SKM-1 treated with dmso at 0.1 percent for 144 hours (cell line): ENCODE data around the gene THBS4.

ENCODE experiments used
- DNase-seq: peaks from one replicate; lab custom pipeline; 2025; ENCODE audit not compliant: unreplicated experiment; lab: John Stamatoyannopoulos, UW

The THBS4 gene

GRCh38 chr5:80034962-80035821 lies at the start of gene THBS4:
THBS4 (plus strand) TSS chr5:80035348; CDS start chr5:80035538, 190 bp downstream.
- no peak for DNase-seq

DNA sequence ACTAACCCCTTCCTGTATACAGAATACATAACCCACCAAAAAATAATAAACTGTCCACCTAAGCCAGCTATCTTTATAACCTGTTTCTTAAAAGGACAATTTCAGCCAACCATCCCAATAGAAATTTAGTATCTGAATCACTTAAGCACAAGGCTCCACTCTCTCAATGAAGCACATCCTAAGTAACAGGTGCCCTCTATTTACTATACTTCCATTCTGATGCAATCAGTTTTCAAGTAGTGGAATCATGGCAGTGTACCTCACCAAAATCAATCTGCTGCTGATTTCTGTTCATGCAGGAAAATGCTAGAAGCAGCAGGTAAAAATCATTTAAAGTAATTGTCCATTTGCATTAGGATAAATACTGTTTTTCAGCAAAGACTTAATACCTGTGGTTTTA lies 48.9 kb upstream of the THBS4 start:
- no peak for DNase-seq

DNA sequence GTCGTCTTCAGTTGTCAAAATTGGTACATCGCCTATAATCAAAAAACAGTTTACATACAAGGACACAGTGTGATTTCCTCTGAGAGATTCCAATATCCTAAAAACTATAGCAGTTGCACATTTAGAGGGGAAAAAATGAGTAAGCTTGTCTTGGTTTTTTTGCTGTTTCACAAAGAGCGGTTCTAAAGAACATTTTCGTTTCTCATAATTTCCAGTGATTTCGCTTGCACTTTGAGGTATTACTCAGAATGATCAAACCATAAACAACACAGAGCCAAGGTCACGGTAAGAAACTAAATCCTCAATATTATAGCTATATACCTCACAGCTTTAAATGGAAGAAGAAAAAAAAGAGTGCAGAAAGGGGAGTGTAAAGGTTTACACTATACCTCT lies 44.9 kb upstream of the THBS4 start:
- DNase-seq = no peak

GRCh38 chr5:79990598-79991507 lies 44.3 kb upstream of the THBS4 start, which contains the start of gene MTX3:
MTX3 (minus strand) TSS chr5:79991262; CDS start chr5:79991238, 24 bp downstream.
- peak; percentile 72 for DNase-seq

DNA sequence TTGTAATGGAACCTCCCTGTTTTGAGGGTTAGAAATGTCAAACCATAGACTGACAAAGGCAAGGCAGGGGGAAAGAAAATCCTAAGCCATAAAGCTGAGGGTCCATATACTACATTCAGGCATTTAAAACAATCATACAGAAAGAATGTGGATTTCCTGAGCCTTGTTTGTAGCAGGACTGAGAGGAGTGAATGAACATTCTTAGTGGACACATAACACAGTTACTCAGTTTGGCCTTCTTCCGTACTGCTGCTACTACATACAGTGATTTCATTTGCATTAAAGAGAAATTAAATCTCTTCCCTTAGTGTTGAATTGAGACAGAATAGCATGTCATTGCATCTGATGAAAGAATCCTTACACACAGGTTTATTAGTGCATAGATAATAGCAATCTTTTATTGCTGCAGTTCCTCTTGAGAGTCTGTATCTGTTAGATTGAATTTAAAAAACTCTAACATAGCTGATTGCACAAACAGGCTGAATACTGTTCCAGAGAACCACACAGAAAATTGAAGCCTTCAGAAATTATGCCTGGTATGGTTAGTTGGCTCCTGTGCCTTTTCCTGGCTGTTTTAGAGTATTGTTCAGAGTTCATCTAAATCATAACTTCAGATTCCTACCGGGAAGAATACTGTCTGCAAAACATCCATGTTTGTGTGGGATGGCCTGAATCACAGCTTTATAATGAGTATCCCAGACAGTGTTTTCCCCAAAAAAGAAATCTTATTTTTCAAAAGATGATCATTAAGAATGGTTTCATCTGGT lies 42.1 kb upstream of the THBS4 start:
- DNase-seq = no peak

GRCh38 chr5:79999722-80000121 lies 35.4 kb upstream of the THBS4 start:
- no peak for DNase-seq

DNA sequence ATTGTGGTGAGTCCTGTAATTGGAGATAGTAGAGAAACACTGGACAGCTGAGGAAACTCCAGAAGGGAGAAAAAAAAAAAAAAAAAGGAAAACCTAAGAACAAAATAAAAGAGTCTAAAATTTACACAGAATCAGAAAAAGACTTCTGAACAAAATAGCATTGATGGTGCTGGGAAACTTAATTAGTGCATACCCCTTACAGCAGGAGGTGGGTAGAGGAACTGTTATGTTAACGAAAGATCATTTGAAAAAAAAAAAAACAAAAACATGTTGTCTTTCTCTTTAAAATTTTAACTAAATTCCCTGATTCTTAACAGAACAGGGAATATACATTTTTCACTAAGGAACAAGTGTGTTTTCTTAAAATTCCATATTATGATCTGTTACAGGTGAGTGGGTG lies 32.5 kb upstream of the THBS4 start:
- no peak for DNase-seq

DNA sequence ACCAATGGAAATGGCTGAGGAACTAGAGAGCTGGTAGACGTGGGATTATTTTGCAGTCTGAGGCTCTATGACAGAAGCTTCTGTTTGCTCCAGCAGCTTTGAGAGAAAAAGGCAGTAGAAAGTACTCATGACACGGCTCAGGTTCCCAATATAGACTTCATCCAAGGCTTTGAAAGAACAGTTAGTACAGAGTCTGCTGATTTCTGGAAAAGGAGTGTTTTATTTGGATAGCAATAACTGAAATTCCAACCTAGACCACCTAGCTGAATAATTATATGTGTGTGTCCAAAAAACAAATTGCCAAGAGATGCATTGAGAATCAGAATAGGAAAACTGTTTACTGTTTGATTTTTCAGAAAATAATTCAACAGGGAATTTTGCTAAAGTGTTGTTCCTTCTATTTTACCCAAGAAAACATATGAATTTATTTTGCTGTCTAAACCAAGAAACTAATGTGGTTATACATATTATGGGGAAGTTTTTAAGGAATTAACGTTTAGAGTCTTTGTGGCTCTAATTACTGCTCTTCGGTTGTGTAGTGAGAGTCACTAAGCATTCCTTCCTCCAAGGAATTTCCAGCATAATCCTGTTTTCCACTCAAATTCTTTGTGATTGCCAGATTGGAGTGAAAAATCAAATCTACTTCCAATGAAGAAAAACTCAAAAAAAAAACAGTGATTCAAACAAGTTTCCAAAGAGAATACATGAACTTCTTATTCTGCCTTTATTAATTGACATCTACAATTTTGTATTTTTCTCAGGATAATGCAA lies 26.0 kb upstream of the THBS4 start:
- DNase-seq = no peak

GRCh38 chr5:80010754-80011392 lies 24.3 kb upstream of the THBS4 start:
- DNase-seq = no peak

DNA sequence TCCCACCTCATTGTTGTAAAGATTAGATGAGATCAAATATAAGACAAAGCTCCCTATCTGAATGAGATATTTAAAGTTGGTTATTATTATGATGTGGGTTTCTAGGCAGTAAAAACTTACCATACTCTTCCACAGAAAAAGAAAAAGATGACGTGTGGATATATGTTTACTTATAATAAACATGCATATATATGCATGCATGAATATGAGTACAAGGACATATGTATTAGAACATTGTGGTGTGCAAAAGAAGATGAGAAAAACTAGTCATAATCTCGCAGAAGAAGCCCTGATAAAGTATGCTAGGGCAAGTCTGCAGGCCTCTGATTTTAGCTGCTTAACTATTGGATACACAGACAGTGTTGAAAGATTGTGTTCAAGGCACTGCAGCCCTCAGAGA lies 10.1 kb upstream of the THBS4 start:
- DNase-seq = no peak

DNA sequence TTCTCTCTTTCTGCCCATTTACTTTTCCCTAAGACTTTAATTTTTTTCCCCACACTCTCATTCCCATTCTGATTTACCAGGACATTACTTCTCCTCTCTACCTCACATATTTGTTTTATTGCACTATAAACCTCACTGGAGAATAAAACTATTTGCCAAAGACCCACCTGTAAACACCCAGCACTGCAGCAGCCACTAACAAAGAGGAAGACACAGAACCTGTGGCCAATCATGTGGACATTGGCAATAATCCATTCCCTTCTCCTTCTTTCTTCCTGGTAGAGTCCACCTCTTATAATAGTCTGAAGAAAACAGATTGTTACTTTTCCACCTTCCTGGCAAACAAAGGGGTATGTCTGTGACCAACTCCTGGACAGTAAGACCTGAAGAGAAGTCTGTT lies 8.3 kb upstream of the THBS4 start:
- DNase-seq = no peak

DNA sequence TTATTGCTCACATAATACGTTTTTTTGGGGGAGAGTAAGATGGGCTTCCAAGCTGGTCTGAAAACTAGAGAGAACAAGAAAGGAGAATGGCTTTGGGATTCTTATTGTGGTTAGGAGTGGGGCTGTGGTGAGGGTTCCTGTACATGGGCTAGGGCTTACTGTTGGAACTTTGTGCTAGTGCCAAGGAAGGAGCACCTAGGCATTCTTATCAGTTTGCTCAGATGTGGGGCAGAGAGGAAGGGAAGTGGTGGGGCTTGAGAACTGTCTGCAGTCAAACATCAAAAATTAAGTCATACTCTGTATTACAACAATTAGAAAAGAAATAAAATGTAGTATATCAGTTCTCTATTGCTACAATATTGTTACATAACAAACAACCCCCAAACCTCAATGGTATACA lies 4.0 kb upstream of the THBS4 start:
- no peak for DNase-seq

DNA sequence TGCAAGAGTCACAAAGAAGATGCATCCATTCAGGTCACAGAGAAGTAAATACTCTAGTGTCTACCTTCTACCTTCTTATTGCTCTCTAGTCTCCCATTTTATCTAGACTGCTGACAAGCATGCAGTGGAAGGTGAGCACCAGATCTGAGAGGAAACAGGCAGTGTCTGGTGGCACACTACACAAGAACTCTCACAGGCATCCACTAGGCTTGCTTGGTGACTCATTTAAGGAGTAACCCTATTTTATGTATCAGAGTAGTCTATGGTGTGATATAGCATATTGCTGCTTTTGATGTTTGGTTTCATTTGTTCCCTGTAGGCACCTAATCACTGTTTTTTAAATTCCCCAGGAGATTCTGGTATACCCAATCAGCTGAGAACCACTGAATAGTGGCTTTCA lies 1.6 kb upstream of the THBS4 start:
- no peak for DNase-seq

GRCh38 chr5:80034559-80034958 lies 589 bp upstream of the THBS4 start:
- no peak for DNase-seq

- DNase-seq = no peak
Measured at GRCh38 chr5:80035839-80036238, 691 bp downstream of the THBS4 start.

GRCh38 chr5:80036615-80037014 lies 1.5 kb downstream of the THBS4 start:
- DNase-seq = no peak

GRCh38 chr5:80037366-80037765 lies 2.2 kb downstream of the THBS4 start:
- DNase-seq = no peak

GRCh38 chr5:80039650-80040049 lies 4.5 kb downstream of the THBS4 start:
- DNase-seq = no peak

DNA sequence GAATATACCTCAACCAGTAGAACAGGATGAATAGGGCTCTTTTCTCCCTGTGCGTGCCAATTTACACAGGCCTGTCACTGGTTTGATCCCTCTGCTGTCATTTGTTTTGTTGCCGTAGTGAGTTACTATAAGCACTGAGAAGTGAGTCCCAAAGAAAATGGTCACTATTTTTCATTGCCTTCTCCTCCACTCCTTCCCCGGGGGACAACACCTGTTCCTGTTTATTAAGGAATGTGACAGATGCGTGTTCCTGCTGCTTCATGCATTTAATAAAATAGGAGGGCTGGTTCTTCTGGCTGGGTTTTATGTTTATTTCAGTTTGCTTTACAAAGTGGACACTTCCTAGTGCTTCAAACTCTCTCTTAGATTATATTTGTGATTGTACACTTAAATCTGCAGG lies 6.4 kb downstream of the THBS4 start:
- DNase-seq = no peak

- DNase-seq = no peak
Measured at GRCh38 chr5:80042330-80042729, 7.2 kb downstream of the THBS4 start.
